Measurements from ENCODE around the gene CD48. TPM values are rescaled to one million over a fixed set of nuclear protein-coding genes. Genes with fewer than 3 reads are reported as not detected.

CD48 gene
- polyA plus RNA-seq, 1 of the 3 experiments (the other 2 are of a cell fraction), result not detected

DNA sequence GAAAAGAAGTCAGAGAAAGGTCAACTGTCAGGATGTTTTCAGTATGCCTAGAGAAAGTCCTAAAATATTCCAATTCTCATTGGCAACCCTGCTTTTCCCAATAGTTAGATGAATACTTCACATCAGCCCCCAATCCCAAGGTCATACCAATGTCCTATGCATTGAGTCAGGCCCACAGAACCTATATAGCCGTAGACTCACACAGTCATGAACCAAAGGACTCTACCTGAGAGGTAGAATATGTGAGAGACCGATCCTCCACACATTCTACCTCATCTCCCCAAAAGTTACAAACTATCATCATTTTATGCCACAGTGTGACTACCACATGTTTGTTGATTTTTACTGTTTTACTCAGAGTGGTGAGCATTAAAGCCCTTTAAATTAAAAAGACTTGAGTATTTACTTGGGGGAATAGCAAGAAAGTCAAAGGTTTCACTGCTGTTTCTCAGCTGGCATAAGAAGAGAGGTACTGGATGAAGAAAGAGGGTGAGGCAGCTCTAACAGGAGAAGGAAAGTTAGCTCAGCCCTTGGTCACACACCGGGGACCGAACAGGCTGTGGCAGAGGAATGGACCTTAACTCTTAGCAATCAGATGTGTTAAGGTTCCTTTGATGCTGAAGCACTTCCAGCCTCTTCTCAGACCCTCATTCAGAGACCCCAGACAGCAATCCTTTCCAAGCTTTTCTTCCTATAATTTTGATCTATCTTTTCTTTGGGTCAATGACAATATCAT is 937 bp downstream of the CD48 start:
- CTCF ChIA-PET, result no interaction called here

More for the DNA sequence above, 937 bp downstream of the CD48 start:
- Histone ChIP-seq H3K27me3 (ENCODE audit: insufficient read depth) (peaks cover 14% of the 10 kb centered on the region; the same call in 1 of the 2 replicates), H3K27ac (ENCODE audit: low read depth in 2 of 2, low read length in 1 of 2) (no peak overlapping the region), H3K4me2 (no peak overlapping the region), H2AFZ (ENCODE audit: low read depth) (peak overlapping the region; percentile 41; the same call in 1 of the 2 replicates), H3K9me2 (no peaks in the 10 kb centered on the region), H3K79me2 (ENCODE audit: insufficient read depth) (no peaks in the 10 kb centered on the region), H3K36me3 (replicated peaks in 1 of 2; ENCODE audit: control insufficient read depth in 1 of 2, insufficient read depth in 2 of 2, low read length in 1 of 2) (no peaks in the 10 kb centered on the region), H3K4me3 (ENCODE audit: low read depth in 2 of 2, low read length in 1 of 2) (no peak overlapping the region), H3K4me1 (ENCODE audit: control insufficient read depth in 1 of 2, insufficient read depth in 2 of 2, low read depth in 1 of 2, low read length in 1 of 2) (no peaks in the 10 kb centered on the region), H3K9me3 (no peaks in the 10 kb centered on the region), H4K20me1 (ENCODE audit: insufficient read depth) (no peaks in the 10 kb centered on the region), H3F3A (replicated peaks; ENCODE audit: insufficient read depth) (no peaks in the 10 kb centered on the region), H3K9ac (no peak overlapping the region)
- DNase-seq, result no peak
- TF ChIP-seq FOXJ3 (CRISPR knock-in tag; IDR thresholded peaks at IDR 0.05) (no peak), SMC3 (IDR thresholded peaks at IDR 0.05; ENCODE audit: low read depth, low read length) (no peak), GABPA (IDR thresholded peaks at IDR 0.05; ENCODE audit: low read depth) (no peak), SIN3A (IDR thresholded peaks at IDR 0.05; ENCODE audit: borderline replicate concordance, low read depth, low read length) (no peak), FOSL2 (IDR thresholded peaks at IDR 0.05; ENCODE audit: borderline replicate concordance, low read depth) (no peak), ELF1 (IDR thresholded peaks at IDR 0.05) (no peak), RAD21 (IDR thresholded peaks at IDR 0.05; ENCODE audit: low read length) (no peak), YY1 (IDR thresholded peaks at IDR 0.05; ENCODE audit: low read depth) (no peak), RXRA (IDR thresholded peaks at IDR 0.05; ENCODE audit: borderline replicate concordance, low read depth) (no peak)
- TF ChIP-seq, protein P1, sequence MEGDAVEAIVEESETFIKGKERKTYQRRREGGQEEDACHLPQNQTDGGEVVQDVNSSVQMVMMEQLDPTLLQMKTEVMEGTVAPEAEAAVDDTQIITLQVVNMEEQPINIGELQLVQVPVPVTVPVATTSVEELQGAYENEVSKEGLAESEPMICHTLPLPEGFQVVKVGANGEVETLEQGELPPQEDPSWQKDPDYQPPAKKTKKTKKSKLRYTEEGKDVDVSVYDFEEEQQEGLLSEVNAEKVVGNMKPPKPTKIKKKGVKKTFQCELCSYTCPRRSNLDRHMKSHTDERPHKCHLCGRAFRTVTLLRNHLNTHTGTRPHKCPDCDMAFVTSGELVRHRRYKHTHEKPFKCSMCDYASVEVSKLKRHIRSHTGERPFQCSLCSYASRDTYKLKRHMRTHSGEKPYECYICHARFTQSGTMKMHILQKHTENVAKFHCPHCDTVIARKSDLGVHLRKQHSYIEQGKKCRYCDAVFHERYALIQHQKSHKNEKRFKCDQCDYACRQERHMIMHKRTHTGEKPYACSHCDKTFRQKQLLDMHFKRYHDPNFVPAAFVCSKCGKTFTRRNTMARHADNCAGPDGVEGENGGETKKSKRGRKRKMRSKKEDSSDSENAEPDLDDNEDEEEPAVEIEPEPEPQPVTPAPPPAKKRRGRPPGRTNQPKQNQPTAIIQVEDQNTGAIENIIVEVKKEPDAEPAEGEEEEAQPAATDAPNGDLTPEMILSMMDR (IDR thresholded peaks at IDR 0.05), result no peak
- TF ChIP-seq, protein P2, sequence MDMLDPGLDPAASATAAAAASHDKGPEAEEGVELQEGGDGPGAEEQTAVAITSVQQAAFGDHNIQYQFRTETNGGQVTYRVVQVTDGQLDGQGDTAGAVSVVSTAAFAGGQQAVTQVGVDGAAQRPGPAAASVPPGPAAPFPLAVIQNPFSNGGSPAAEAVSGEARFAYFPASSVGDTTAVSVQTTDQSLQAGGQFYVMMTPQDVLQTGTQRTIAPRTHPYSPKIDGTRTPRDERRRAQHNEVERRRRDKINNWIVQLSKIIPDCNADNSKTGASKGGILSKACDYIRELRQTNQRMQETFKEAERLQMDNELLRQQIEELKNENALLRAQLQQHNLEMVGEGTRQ (IDR thresholded peaks at IDR 0.05; ENCODE audit: borderline replicate concordance, low read depth, low read length), result no peak
- TF ChIP-seq, protein P3, sequence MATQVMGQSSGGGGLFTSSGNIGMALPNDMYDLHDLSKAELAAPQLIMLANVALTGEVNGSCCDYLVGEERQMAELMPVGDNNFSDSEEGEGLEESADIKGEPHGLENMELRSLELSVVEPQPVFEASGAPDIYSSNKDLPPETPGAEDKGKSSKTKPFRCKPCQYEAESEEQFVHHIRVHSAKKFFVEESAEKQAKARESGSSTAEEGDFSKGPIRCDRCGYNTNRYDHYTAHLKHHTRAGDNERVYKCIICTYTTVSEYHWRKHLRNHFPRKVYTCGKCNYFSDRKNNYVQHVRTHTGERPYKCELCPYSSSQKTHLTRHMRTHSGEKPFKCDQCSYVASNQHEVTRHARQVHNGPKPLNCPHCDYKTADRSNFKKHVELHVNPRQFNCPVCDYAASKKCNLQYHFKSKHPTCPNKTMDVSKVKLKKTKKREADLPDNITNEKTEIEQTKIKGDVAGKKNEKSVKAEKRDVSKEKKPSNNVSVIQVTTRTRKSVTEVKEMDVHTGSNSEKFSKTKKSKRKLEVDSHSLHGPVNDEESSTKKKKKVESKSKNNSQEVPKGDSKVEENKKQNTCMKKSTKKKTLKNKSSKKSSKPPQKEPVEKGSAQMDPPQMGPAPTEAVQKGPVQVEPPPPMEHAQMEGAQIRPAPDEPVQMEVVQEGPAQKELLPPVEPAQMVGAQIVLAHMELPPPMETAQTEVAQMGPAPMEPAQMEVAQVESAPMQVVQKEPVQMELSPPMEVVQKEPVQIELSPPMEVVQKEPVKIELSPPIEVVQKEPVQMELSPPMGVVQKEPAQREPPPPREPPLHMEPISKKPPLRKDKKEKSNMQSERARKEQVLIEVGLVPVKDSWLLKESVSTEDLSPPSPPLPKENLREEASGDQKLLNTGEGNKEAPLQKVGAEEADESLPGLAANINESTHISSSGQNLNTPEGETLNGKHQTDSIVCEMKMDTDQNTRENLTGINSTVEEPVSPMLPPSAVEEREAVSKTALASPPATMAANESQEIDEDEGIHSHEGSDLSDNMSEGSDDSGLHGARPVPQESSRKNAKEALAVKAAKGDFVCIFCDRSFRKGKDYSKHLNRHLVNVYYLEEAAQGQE (IDR thresholded peaks at IDR 0.05; ENCODE audit: low read depth, low read length), result no peak
- POLR2A ChIA-PET, result no interaction called here
- WGBS (ENCODE audit: low lambda C conversion rate), result 4% methylated on average over 4 of the region's 4 CpGs
